ENCODE results near the gene PPP4R3A.
"Not testable (repeated sequence)": the region's sequence is repeated elsewhere in the genome, so short reads cannot be mapped to it uniquely, and the experiment has no call there.

PPP4R3A gene

GRCh38 chr14:91436266-91436665 lies 73.8 kb downstream of the PPP4R3A start:
- DNase-seq, result not testable (repeated sequence)

- no peak for DNase-seq
These were observed 80.7 kb downstream of the PPP4R3A start for GRCh38 chr14:91429385-91429784.

GRCh38 chr14:91428931-91429330 lies 81.2 kb downstream of the PPP4R3A start:
- DNase-seq, result not testable (repeated sequence)

GRCh38 chr14:91425531-91425944 lies 84.6 kb downstream of the PPP4R3A start:
- DNase-seq, result not testable (repeated sequence)

GRCh38 chr14:91424813-91425530 lies 85.1 kb downstream of the PPP4R3A start:
- DNase-seq, result no peak

GRCh38 chr14:91420686-91421085 lies 89.4 kb downstream of the PPP4R3A start:
- DNase-seq, result peak; percentile 27

- DNase-seq, result no peak
These were observed 90.7 kb downstream of the PPP4R3A start for GRCh38 chr14:91419451-91419850.

GRCh38 chr14:91419044-91419397 lies 91.1 kb downstream of the PPP4R3A start:
- no peak for DNase-seq

GRCh38 chr14:91418387-91419043 lies 91.6 kb downstream of the PPP4R3A start:
- DNase-seq, result peak; percentile 43

- DNase-seq, result peak; percentile 15
These were observed 92.1 kb downstream of the PPP4R3A start for GRCh38 chr14:91417983-91418386.

- DNase-seq, result peak; percentile 18
These were observed 92.8 kb downstream of the PPP4R3A start, which contains the start of gene CCDC88C for GRCh38 chr14:91417120-91417982. CCDC88C (minus strand) TSS chr14:91417820; CDS start chr14:91417690, 130 bp downstream.

- no peak for DNase-seq
These were observed 93.4 kb downstream of the PPP4R3A start for GRCh38 chr14:91416744-91417119.

- DNase-seq, result no peak
These were observed 94.0 kb downstream of the PPP4R3A start for GRCh38 chr14:91415794-91416743.

- no peak for DNase-seq
These were observed 95.7 kb downstream of the PPP4R3A start for GRCh38 chr14:91414475-91414833.

- DNase-seq, result no peak
These were observed 96.3 kb downstream of the PPP4R3A start for GRCh38 chr14:91413547-91414474.

GRCh38 chr14:91412939-91413338 lies 97.2 kb downstream of the PPP4R3A start:
- DNase-seq, result no peak

GRCh38 chr14:91410771-91411536 lies 99.2 kb downstream of the PPP4R3A start:
- no peak for DNase-seq

GRCh38 chr14:91409928-91410718 lies 100.0 kb downstream of the PPP4R3A start:
- no peak for DNase-seq

GRCh38 chr14:91409240-91409639 lies 100.9 kb downstream of the PPP4R3A start:
- DNase-seq, result not testable (repeated sequence)

Data from fibroblast of skin of scalp (primary cell).